ENCODE measurements around the gene NEU1. TPM values are rescaled to one million over a fixed set of nuclear protein-coding genes. Genes with fewer than 3 reads are reported as not detected.

NEU1 gene
- total and polyA plus RNA-seq, 2 of the 8 experiments (the other 6 are each of a cell fraction or from before 2014, with no cell fraction given): 41.2 to 72.1 TPM

- POLR2A ChIA-PET (ENCODE audit: partially characterized antibody): interaction anchor here (0.6 to 1.7 kb wide), 5 partner anchors 9 to 122 kb away, joined by 3 to 7 read pairs (median 6); partner anchors contain the start of genes HSPA1B and SLC44A4
- CTCF ChIA-PET (ENCODE audit: partially characterized antibody): interaction anchor here (0.6 to 5.8 kb wide), 6 partner anchors 11 to 100 kb away, joined by 3 to 25 read pairs (median 4); no protein-coding TSS in a partner anchor
- TF ChIP-seq ATF3 (IDR thresholded peaks at IDR 0.05; ENCODE audit: insufficient read depth, low read depth, low read length) (no peak), ZNF274 (IDR thresholded peaks at IDR 0.05; ENCODE audit: borderline replicate concordance, extremely low read depth, low read length) (no peak), CHD2 (IDR thresholded peaks at IDR 0.05; ENCODE audit: low read length) (no peak), SUZ12 (IDR thresholded peaks at IDR 0.05; ENCODE audit: low read length) (no peak), BACH1 (IDR thresholded peaks at IDR 0.05; ENCODE audit: low read length) (no peak), TCF12 (IDR thresholded peaks at IDR 0.05; ENCODE audit: low read depth, low read length) (no peak), RAD21 (IDR thresholded peaks at IDR 0.05 in 1 of 2, conservative IDR thresholded peaks at IDR 0.05 in 1 of 2; ENCODE audit: low read depth in 2 of 2, low read length in 2 of 2) (no peak), GABPA (IDR thresholded peaks at IDR 0.05; ENCODE audit: borderline replicate concordance, insufficient read depth, low read length) (no peak), HDAC2 (IDR thresholded peaks at IDR 0.05; ENCODE audit: borderline replicate concordance in 1 of 2, low read depth in 2 of 2, low read length in 2 of 2) (no peak), JUN (IDR thresholded peaks at IDR 0.05; ENCODE audit: low read depth, low read length) (no peak), RFX5 (IDR thresholded peaks at IDR 0.05; ENCODE audit: borderline replicate concordance, low read depth, low read length) (no peak), CBX5 (IDR thresholded peaks at IDR 0.05; ENCODE audit: low read depth, low read length) (no peak), POU5F1 (IDR thresholded peaks at IDR 0.05; ENCODE audit: low read depth, low read length) (no peak)
Observed at GRCh38 chr6:31869343-31869742, 6.7 kb upstream of the NEU1 start.

More at GRCh38 chr6:31869343-31869742, 6.7 kb upstream of the NEU1 start:
- no peaks in the 10 kb centered on the region for H3K9me3 ChIP-seq (ENCODE audit: insufficient read depth in 2 of 2, low read depth in 1 of 2, low read length in 1 of 2)
- H3K18ac ChIP-seq (ENCODE audit: extremely low read depth, low read length): no peak overlapping the region; the same call in 1 of the 2 replicates
- H2BK12ac ChIP-seq (ENCODE audit: low read depth, low read length): no peak overlapping the region; the same call in 1 of the 2 replicates
- H3K9ac ChIP-seq (replicated peaks in 1 of 4; ENCODE audit: extremely low read depth in 1 of 4, low read depth in 3 of 4, low read length in 3 of 4): no peak overlapping the region
- no peak overlapping the region for H3K23ac ChIP-seq (ENCODE audit: insufficient read length)
- H3K79me2 ChIP-seq (ENCODE audit: control insufficient read depth in 1 of 2, insufficient read depth in 2 of 2, low read length in 2 of 2): no peaks in the 10 kb centered on the region
- no peak overlapping the region for H3K14ac ChIP-seq (ENCODE audit: insufficient read length)
- H3K27ac ChIP-seq (ENCODE audit: low read depth, low read length): no peak overlapping the region
- DNase-seq (ENCODE audit: low read depth in 1 of 2, low spot score in 2 of 2) (no peak), FAIRE-seq (no peak)
- no peak overlapping the region for H2BK120ac ChIP-seq (replicated peaks; ENCODE audit: low read depth, low read length)
- no peaks in the 10 kb centered on the region for H3K79me1 ChIP-seq (ENCODE audit: low read depth, low read length)
- WGBS, 2 experiments (ENCODE audit: extremely low coverage in 1 of 2, insufficient coverage in 1 of 2, insufficient read length in 1 of 2, insufficient replicate concordance in 2 of 2, low coverage in 1 of 2, low lambda C conversion rate in 2 of 2, missing lambda C conversion rate in 1 of 2): 93% methylated on average over 8 of the region's 8 CpGs; no CpG with 5 or more reads in 1 of the 2 experiments
- no peak overlapping the region for H2AK5ac ChIP-seq (ENCODE audit: low read depth, low read length)
- H2BK20ac ChIP-seq (ENCODE audit: low read length): no peak overlapping the region
- no peak overlapping the region for H3K4me3 ChIP-seq (ENCODE audit: extremely low read depth in 1 of 4, insufficient read depth in 2 of 4, low read depth in 3 of 4, low read length in 4 of 4)
- H3K36me3 ChIP-seq (ENCODE audit: control insufficient read depth in 2 of 4, insufficient read depth in 4 of 4, low read length in 3 of 4): no peaks in the 10 kb centered on the region
- H3K56ac ChIP-seq (replicated peaks; ENCODE audit: insufficient read length, low read depth, low read length): no peak overlapping the region
- no peak overlapping the region for H4K5ac ChIP-seq (ENCODE audit: insufficient read length, low read depth, low read length)
- H2BK5ac ChIP-seq (ENCODE audit: low read depth, low read length): no peak overlapping the region
- H3K4ac ChIP-seq (replicated peaks; ENCODE audit: insufficient read length, low read depth, low read length): no peak overlapping the region
- peaks cover 0 to 17% (median 8%) of the 10 kb centered on the region in 4 experiments; a peak in 6 of 7 replicates for H3K4me1 ChIP-seq (replicated peaks in 1 of 4; ENCODE audit: control insufficient read depth in 3 of 4, insufficient read depth in 4 of 4, low read length in 3 of 4)
- no peak overlapping the region for H4K8ac ChIP-seq (ENCODE audit: extremely low read depth, insufficient read depth, low read length)
- no peak overlapping the region for H2AFZ ChIP-seq (ENCODE audit: low read length)
- no peaks in the 10 kb centered on the region; the same call in 1 of the 2 replicates for H3K23me2 ChIP-seq (ENCODE audit: low read depth, low read length)
- H2BK15ac ChIP-seq (ENCODE audit: low read length): no peak overlapping the region; the same call in 1 of the 2 replicates
- no peak overlapping the region for H3K4me2 ChIP-seq (ENCODE audit: insufficient read depth in 1 of 2, low read depth in 2 of 2, low read length in 2 of 2)
- peak overlapping the region; percentile 65 for H4K91ac ChIP-seq (replicated peaks; ENCODE audit: insufficient read length, low read length)
- no peaks in the 10 kb centered on the region for H4K20me1 ChIP-seq (replicated peaks in 1 of 2; ENCODE audit: control insufficient read depth in 1 of 2, insufficient read depth in 2 of 2, low read length in 2 of 2)
- no peaks in the 10 kb centered on the region for H3K27me3 ChIP-seq (replicated peaks in 1 of 4; ENCODE audit: control insufficient read depth in 3 of 4, extremely low read depth in 1 of 4, insufficient read depth in 3 of 4, low read length in 3 of 4)
